ENCODE data around the gene WDR38.

- TF ChIP-seq ZNF217 (CRISPR knock-in tag; IDR thresholded peaks at IDR 0.05) (no peak), ZNF644 (tag; IDR thresholded peaks at IDR 0.05; ENCODE audit: low read depth) (no peak), CTCF (IDR thresholded peaks at IDR 0.05 in 2 of 3, conservative IDR thresholded peaks at IDR 0.05 in 1 of 3; ENCODE audit: insufficient read depth in 2 of 3, low read depth in 1 of 3, low read length in 3 of 3) (no peak), RCOR1 (IDR thresholded peaks at IDR 0.05; ENCODE audit: borderline replicate concordance in 1 of 2, low read depth in 2 of 2, low read length in 2 of 2) (no peak), ZBTB34 (CRISPR knock-in tag; IDR thresholded peaks at IDR 0.05) (no peak), ZNF518B (CRISPR knock-in tag; IDR thresholded peaks at IDR 0.05) (no peak), DDX20 (tag; IDR thresholded peaks at IDR 0.05; ENCODE audit: low read depth) (no peak), PRDM10 (IDR thresholded peaks at IDR 0.05; ENCODE audit: partially characterized antibody) (no peak), NONO (IDR thresholded peaks at IDR 0.05; ENCODE audit: low read depth in 2 of 2, low read length in 1 of 2) (no peak), ZBTB43 (CRISPR knock-in tag; IDR thresholded peaks at IDR 0.05) (no peak), CREB1 (IDR thresholded peaks at IDR 0.05) (no peak), CREB1 (CRISPR knock-in tag; IDR thresholded peaks at IDR 0.05) (no peak), SIN3A (IDR thresholded peaks at IDR 0.05; ENCODE audit: borderline replicate concordance in 2 of 2, control insufficient read depth in 1 of 2, low read depth in 2 of 2, low read length in 2 of 2) (no peak), SRF (CRISPR knock-in tag; IDR thresholded peaks at IDR 0.05) (no peak)
Observed at GRCh38 chr9:124803911-124804310, 49.3 kb upstream of the WDR38 start.

All from K562 (cell line).